K562 (cell line): ENCODE measurements around the gene KLK14. TPM values are rescaled to one million over a fixed set of nuclear protein-coding genes. Genes with fewer than 3 reads are reported as not detected.

ENCODE experiments used
- ATAC-seq: fragments of 200-7000 bp; cut with Tn5 transposase; 3 replicates; pipeline ENCODE4 v1.9.1; 2020; ENCODE audit warnings: moderate library complexity
- BruUV-seq: library from RNA; stranded (reverse); fragments of 400-500 nt; replicated peaks from 2 replicates; lab custom pipeline; 2021; lab: Mats Ljungman, UMichigan
- CTCF ChIA-PET: fragments of 300-600 bp; formaldehyde crosslinking; extraction: SDS; loops from one replicate; lab custom pipeline; 2021; ENCODE audit warnings: low intra/inter-chr PET ratio; lab: Yijun Ruan, JAX
- POLR2A ChIA-PET: fragments of 300-600, 350-650 bp; sonication (Branson Sonifier 250); formaldehyde crosslinking; extraction: SDS; loops from one replicate; lab custom pipeline; 2021; ENCODE audit warnings: antibody characterized with exemption, inconsistent platforms; lab: Yijun Ruan, JAX
- DNase-seq, 4 experiments: peaks; one replicate each; pipeline versions ENCODE4 v3.0.0 to v3.0.0-alpha.2; 2011 to 2018; ENCODE audit warnings: low spot score in 3 of 4, mixed read lengths in 3 of 4; ENCODE audit errors: extremely low read depth in 1 of 4
- FAIRE-seq: peaks from 2 replicates; lab custom pipeline; 2011; peaks lifted over from hg19 to GRCh38; lab: Jason Lieb, UNC
- H2AFZ ChIP-seq: 2 replicates; pipeline ENCODE4 v1.6.0; 2011; ENCODE audit warnings: low read depth, low read length, control low read depth, inconsistent platforms
- H3K27ac ChIP-seq: fragments of 200-600 bp; 3 replicates; pipeline ENCODE4 v1.8.0; 2011; ENCODE audit warnings: low read depth, mild to moderate bottlenecking, control low read depth, inconsistent platforms, low read length, moderate library complexity, mixed read lengths; ENCODE audit errors: extremely low read depth
- H3K27me3 ChIP-seq, 2 experiments: fragments of 300-600 bp in 1 of 2; 2 replicates in 1 of 2; 3 replicates in 1 of 2; pipeline versions ENCODE4 v1.6.0 to v1.8.0; 2011; ENCODE audit warnings: inconsistent platforms in 2 of 2, low read length in 2 of 2, mild to moderate bottlenecking in 1 of 2, mixed read lengths in 1 of 2, moderate library complexity in 1 of 2; ENCODE audit not compliant: control insufficient read depth in 2 of 2, insufficient read depth in 2 of 2
- H3K36me3 ChIP-seq: fragments of 300-600 bp; 3 replicates; pipeline ENCODE4 v1.8.0; 2011; ENCODE audit warnings: mild to moderate bottlenecking, low read length, inconsistent platforms; ENCODE audit not compliant: control insufficient read depth, insufficient read depth
- H3K4me1 ChIP-seq, 2 experiments: fragments of 200-600 bp in 1 of 2; replicated peaks in 1 of 2; 2 replicates in 1 of 2; 3 replicates in 1 of 2; pipeline versions ENCODE4 v1.5.1 to v1.8.0; 2011; ENCODE audit warnings: inconsistent platforms in 2 of 2, low read length in 2 of 2, mild to moderate bottlenecking in 1 of 2, mixed read lengths in 1 of 2, moderate library complexity in 1 of 2; ENCODE audit not compliant: control insufficient read depth in 2 of 2, insufficient read depth in 2 of 2
- H3K4me2 ChIP-seq: 2 replicates; pipeline ENCODE4 v1.6.1; 2011; ENCODE audit warnings: low read length, control low read depth, inconsistent platforms, mixed read lengths; ENCODE audit not compliant: insufficient read depth
- H3K4me3 ChIP-seq: fragments of 200-600 bp; sonication (generic), shearing (Covaris generic); 2 replicates; pipeline ENCODE4 v1.5.1; 2016; ENCODE audit warnings: control low read depth, inconsistent platforms
- H3K79me2 ChIP-seq: fragments of 200-600 bp; 3 replicates; pipeline ENCODE4 v1.8.0; 2011; ENCODE audit warnings: low read length, inconsistent platforms; ENCODE audit not compliant: control insufficient read depth, insufficient read depth
- H3K9ac ChIP-seq, 2 experiments: 2 replicates each; pipeline versions ENCODE4 v1.6.0 to v1.6.1; 2011; ENCODE audit warnings: low read depth in 2 of 2, low read length in 2 of 2, control low read depth in 1 of 2, inconsistent platforms in 1 of 2, mild to moderate bottlenecking in 1 of 2, mixed read lengths in 1 of 2; ENCODE audit not compliant: insufficient read depth in 1 of 2
- H3K9me1 ChIP-seq: one replicate; pipeline ENCODE4 v1.6.0; 2011; ENCODE audit warnings: inconsistent platforms, mild to moderate bottlenecking, low read length, moderate library complexity; ENCODE audit not compliant: control insufficient read depth, insufficient read depth
- H3K9me3 ChIP-seq: replicated peaks from 2 replicates; pipeline ENCODE4 v1.5.1; 2011; ENCODE audit warnings: low read depth, low read length, inconsistent platforms; ENCODE audit not compliant: control insufficient read depth, insufficient read depth
- H4K20me1 ChIP-seq: replicated peaks from 2 replicates; pipeline ENCODE4 v1.6.1; 2011; ENCODE audit warnings: low read length, inconsistent platforms, mixed read lengths; ENCODE audit not compliant: control insufficient read depth, insufficient read depth
- ATF7 ChIP-seq: fragments of 450-650 bp; IDR thresholded peaks from 2 replicates; pipeline ENCODE4 v1.7.1; 2014; ENCODE audit warnings: mild to moderate bottlenecking, moderate library complexity
- GTF2A2 ChIP-seq: IDR thresholded peaks from 2 replicates; pipeline ENCODE4 v1.6.1; 2016; ENCODE audit warnings: mild to moderate bottlenecking, missing genetic modification characterization, missing compliant biosample characterization
- HSF4 ChIP-seq: fragments of 250-450 bp; sonication (Bioruptor Pico); IDR thresholded peaks from 2 replicates; pipeline ENCODE4 v2.1.2; 2022; ENCODE audit warnings: mild to moderate bottlenecking, moderate library complexity, borderline replicate concordance
- MAFK ChIP-seq: IDR thresholded peaks from 2 replicates; pipeline ENCODE4 v1.6.1; 2011; ENCODE audit warnings: low read length, improper control_type of control experiment
- MTA1 ChIP-seq: fragments of 450-650 bp; IDR thresholded peaks from 2 replicates; pipeline ENCODE4 v1.6.1; 2017; ENCODE audit warnings: borderline replicate concordance
- PCBP2 ChIP-seq: fragments of 200-400 bp; formaldehyde crosslinking; IDR thresholded peaks from 2 replicates; pipeline ENCODE4 v1.6.1; 2018; ENCODE audit warnings: low read length, low read depth, mild to moderate bottlenecking, moderate library complexity; ENCODE audit not compliant: poor library complexity, severe bottlenecking
- STAG1 ChIP-seq: sonication (generic); formaldehyde crosslinking; IDR thresholded peaks from 2 replicates; pipeline ENCODE4 v1.5.0; 2020; ENCODE audit warnings: missing genetic modification reagents, borderline replicate concordance
- TBL1XR1 ChIP-seq, 2 experiments: IDR thresholded peaks; 2 replicates each; pipeline ENCODE4 v1.6.1; 2012; ENCODE audit warnings: improper control_type of control experiment in 2 of 2, low read length in 2 of 2, mild to moderate bottlenecking in 1 of 2
- TCFL5 ChIP-seq: fragments of 250-450 bp; sonication (Bioruptor Pico); conservative IDR thresholded peaks from 2 replicates; pipeline ENCODE4 v1.6.1; 2021; ENCODE audit warnings: mild to moderate bottlenecking, moderate library complexity, matching md5 sums
- WGBS: fragments of 100-300 bp; shearing (Covaris generic); methylation state at CpG from one replicate; pipeline ENCODE4 v1.1.6; 2016; ENCODE audit warnings: low coverage, mixed read lengths; ENCODE audit not compliant: insufficient coverage; ENCODE audit errors: missing lambda C conversion rate; 5-methylcytosine and 5-hydroxymethylcytosine counted together
- in situ Hi-C: fragments of 300-500 bp; cut with MboI; formaldehyde crosslinking; loops from 4 replicates; pipeline ENCODE4 v1.15.0; 2018; ENCODE audit warnings: inconsistent platforms, mixed read lengths
- intact Hi-C: fragments of 100-400 bp; cut with micrococcal nuclease; formaldehyde crosslinking; loops from 2 replicates; pipeline ENCODE4 v1.14.2; 2022
- polyA plus RNA-seq, 8 experiments: library from polyadenylated mRNA; depleted of rRNA in 4 of 8; stranded (reverse) in 5 of 8; unstranded in 3 of 8; fragments of >200 nt; fragmentation: Nextera tagmentation in 2 of 8; fragmentation: Illumina TruSeq in 1 of 8; extraction: Ambion mirVana in 2 of 8; extraction: Trizol in 1 of 8; gene quantifications; 2 replicates each; pipeline versions ENCODE4 v1.2.1 to v1.2.3, GENCODE V29; 2011 to 2014; ENCODE audit warnings: inconsistent platforms in 1 of 8, missing spikeins in 1 of 8
- total RNA-seq, 7 experiments: library from RNA; depleted of rRNA in 6 of 7; stranded (reverse); fragments of >200 nt in 6 of 7; fragmentation: Illumina TruSeq in 2 of 7; extraction: Trizol in 2 of 7; gene quantifications; 2 replicates each; pipeline versions ENCODE4 v1.2.1 to v1.2.3, GENCODE V29; 2011 to 2021; ENCODE audit warnings: low replicate concordance in 1 of 7
- TF ChIP-seq, protein P1 (sequence below), 3 experiments: IDR thresholded peaks in 2 of 3; conservative IDR thresholded peaks in 1 of 3; 2 replicates each; pipeline ENCODE4 v1.5.1; 2011 to 2012; ENCODE audit warnings: low read length in 3 of 3, mild to moderate bottlenecking in 3 of 3, control low read depth in 2 of 3, improper control_type of control experiment in 1 of 3, inconsistent platforms in 1 of 3, low read depth in 1 of 3, mixed read lengths in 1 of 3, moderate library complexity in 1 of 3; ENCODE audit not compliant: insufficient read depth in 2 of 3

KLK14 gene
- total and polyA plus RNA-seq, 9 of the 15 experiments (the other 6 are each of a cell fraction or from before 2014, with no cell fraction given), result not detected

DNA sequence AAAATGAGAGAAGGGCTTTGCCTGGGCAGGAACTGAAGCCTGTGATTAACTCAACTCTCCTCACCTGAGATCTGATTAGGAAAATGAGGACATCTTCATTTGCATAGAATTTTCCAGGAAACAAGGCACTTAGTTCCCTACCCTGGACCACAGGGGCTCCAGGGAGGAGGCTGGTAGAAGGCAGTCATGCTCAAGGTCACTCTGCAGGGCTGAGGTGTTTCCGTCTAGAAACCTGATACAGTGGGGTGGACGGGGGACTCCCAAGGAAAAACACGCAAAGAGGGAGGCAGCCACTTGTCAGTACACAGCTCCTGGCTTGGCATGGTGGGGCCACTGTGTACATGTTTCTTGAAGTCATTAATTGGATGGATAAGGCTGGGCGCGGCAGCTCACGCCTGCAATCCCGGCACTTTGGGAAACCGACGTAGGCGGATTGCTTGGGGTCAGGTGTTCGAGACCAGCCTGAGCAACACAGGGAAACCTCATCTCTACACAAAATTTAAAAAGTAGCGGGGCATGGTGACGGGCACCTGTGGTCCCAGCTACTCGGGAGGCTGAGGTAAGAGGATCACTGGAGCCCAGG is 6.0 kb downstream of the KLK14 start:
- Histone ChIP-seq H4K20me1 (no peaks in the 10 kb centered on the region), H3K9ac (no peak overlapping the region), H3K79me2 (no peaks in the 10 kb centered on the region), H3K27ac (no peak overlapping the region), H3K27me3 (peaks cover 4 to 40% of the 10 kb centered on the region in 2 experiments; a peak in 3 of 5 replicates), H3K36me3 (no peaks in the 10 kb centered on the region), H3K9me3 (no peaks in the 10 kb centered on the region; the same call in 1 of the 2 replicates), H3K4me2 (no peak overlapping the region), H3K9me1 (no peaks in the 10 kb centered on the region), H3K4me1 (peaks cover 0 to 7% of the 10 kb centered on the region in 2 experiments; a peak in 2 of 5 replicates), H3K4me3 (no peak overlapping the region), H2AFZ (no peak overlapping the region)
- intact Hi-C loops (no loop called here), in situ Hi-C loops (no loop called here)
- WGBS, result 11% methylated on average over 14 of the region's 14 CpGs
- ChIA-PET CTCF (no interaction called here), POLR2A (interaction anchor here (0.7 to 0.9 kb wide), 2 partner anchors 46 to 702 kb away, joined by 3 read pairs; no protein-coding TSS in a partner anchor)
- no TSS peak for BruUV-seq
- ATAC-seq (no peak), FAIRE-seq (no peak), DNase-seq (no peak)
- no peak for TF ChIP-seq STAG1 (CRISPR knock-in tag)
- TF ChIP-seq PCBP2, result no peak
- TF ChIP-seq, protein P1, sequence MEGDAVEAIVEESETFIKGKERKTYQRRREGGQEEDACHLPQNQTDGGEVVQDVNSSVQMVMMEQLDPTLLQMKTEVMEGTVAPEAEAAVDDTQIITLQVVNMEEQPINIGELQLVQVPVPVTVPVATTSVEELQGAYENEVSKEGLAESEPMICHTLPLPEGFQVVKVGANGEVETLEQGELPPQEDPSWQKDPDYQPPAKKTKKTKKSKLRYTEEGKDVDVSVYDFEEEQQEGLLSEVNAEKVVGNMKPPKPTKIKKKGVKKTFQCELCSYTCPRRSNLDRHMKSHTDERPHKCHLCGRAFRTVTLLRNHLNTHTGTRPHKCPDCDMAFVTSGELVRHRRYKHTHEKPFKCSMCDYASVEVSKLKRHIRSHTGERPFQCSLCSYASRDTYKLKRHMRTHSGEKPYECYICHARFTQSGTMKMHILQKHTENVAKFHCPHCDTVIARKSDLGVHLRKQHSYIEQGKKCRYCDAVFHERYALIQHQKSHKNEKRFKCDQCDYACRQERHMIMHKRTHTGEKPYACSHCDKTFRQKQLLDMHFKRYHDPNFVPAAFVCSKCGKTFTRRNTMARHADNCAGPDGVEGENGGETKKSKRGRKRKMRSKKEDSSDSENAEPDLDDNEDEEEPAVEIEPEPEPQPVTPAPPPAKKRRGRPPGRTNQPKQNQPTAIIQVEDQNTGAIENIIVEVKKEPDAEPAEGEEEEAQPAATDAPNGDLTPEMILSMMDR (IDR thresholded peaks at IDR 0.05 in 2 of 3, conservative IDR thresholded peaks at IDR 0.05 in 1 of 3; ENCODE audit: insufficient read depth in 2 of 3, low read depth in 1 of 3, low read length in 3 of 3), result no peak
- TF ChIP-seq MTA1, result no peak
- no peak for TF ChIP-seq GTF2A2
- TF ChIP-seq ATF7, result no peak
- no peak for TF ChIP-seq TCFL5 (CRISPR knock-in tag)
- TF ChIP-seq MAFK, result no peak
- TF ChIP-seq TBL1XR1 (IDR thresholded peaks at IDR 0.05; ENCODE audit: low read length in 2 of 2), result no peak
- no peak for TF ChIP-seq HSF4 (CRISPR knock-in tag)
